ENCODE data around the gene ELK4.

The ELK4 gene

DNA sequence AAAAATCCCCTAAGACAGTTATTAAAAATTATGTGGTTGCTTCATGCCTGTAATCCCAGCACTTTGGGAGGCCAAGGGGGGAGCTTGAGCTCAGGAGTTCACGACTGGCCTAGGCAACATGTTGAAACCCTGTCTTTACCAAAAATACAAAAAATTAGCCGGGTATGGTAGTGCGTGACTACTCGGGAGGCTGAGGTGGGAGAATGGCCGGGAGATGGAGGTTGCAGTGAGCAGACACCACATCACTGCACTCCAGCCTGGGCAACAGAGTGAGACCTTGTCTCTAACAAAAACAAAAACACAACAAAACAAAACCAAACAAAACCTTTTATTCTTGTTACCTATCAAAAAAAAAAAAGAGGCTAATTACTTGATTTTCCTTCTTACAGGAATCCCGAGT, 2.1 kb downstream of the ELK4 start:
- DNase-seq = no peak

DNA sequence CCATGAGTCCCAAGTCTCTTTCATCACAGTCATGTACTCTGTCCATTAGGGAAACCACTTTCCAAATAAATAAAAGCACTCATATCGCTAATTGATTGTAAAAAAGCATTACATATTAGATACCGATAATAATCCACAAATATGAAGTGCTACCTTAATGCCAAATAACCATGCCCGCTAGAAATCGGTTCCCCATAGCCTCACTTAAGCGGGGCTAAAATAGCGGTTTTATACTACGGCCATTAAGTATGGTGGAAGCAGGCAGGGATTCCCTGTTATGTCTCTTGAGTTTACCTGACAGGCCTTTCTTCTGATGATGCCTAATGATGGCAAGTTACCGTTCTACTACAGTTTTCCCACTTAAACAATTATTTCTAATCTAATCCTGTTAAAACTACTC, 3.9 kb downstream of the ELK4 start:
- no peak for DNase-seq

DNA sequence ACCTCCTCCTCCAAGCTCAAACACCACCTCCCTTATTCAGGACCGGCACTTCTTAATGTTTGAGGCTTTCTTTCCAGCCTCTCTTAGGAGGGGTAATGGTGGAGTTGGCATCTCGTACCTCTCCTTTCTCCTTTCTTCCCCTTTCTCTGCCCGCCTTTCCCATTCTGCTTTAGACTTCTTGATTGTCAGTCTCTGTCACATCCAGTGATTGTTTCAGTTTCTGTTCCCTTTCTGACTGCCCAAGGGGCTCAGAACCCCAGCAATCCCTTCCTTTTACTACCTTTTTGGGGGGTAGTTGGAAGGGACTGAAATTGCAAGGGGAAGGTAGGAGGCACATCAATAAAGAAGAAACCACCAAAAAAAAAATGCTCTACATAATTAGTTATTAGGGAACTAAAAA, 5.6 kb downstream of the ELK4 start:
- no peak for DNase-seq

DNA sequence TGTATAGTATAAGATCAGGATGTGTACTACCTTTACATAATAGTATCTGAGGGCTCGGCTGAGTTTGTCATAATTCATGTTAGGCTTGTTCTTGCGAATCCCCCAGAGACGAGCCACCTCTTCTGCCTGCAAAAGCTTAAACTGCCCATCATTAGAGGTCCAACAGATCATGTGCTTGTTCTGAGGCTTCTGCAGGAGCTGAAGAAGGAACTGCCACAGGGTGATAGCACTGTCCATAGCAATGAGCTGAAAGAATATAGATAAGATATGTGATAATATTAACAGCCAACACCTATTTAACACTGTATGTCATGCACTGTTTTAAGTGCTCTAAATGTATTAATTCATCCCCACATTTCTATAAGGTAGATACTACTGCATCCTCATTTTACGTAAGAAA, 8.2 kb downstream of the ELK4 start:
- DNase-seq = no peak

DNA sequence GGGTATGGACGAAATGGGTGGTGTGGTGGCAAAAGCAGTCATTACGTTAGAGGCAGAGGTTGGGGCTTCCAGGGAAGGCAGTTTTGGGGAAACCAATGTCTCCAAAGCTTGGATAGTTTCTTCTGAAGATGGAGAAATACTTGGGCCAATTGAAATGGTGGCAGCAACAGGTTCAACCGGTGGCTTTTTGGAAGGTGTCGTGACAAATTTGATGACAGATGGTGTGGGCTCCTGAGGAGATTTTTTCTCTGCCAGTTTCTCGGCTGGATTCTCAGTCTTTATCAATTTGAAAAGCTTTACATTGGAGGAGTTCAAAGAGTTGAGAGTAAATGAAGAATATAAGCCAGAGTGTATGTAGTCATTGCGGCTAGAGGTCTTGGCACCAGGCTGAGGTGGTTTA, 11.5 kb downstream of the ELK4 start:
- no peak for DNase-seq

DNA sequence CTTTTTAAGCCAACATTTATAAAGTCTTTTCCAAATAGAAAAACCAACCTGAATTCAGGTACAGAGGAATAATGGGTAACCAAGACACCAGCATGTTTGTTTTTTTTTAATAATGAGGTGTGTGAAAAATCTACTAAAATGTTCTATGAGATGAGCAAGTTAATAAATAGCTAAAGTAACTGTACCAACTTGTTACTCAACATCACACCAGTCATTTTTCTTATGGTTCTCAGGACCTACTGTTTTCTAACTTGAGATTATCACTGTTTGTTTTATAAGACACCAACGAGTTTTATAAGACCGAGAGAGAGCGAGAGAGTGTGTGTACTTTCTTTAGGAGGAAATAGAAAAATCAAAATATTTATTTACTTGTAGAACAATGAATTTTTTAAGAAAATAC, 12.4 kb downstream of the ELK4 start:
- no peak for DNase-seq

DNA sequence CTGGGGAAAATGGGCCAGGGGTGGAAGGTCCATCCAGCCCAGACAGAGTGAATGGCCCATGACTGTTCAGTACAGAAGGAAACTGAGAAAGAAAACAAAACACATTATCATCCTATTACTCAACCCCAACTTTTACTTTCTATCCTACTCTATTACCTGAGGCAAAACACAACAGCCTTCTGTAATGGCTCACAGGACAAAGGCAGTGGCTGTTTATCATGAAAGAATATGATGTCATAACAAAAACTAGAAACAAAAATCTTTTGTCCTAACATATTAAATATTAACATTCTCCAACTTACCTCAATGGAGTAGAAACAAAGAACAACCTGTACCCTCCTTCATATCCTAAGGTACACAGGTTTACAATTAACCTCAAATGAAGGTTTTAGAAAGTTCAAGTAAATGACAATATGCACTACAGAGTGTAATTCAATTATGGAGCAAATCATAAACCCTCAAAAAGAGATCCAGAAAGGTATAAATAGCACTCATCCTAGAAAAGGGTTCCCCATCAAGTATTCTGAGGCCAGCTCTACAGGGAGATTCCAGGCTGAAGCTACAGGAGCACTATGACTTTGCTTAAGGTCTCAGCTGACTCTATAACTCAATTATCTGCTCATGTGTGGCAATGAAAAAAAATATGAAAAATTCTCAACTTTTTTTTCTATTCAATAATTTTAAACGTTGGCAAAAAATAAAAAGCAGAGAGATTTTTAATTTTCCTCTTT, 15.1 kb downstream of the ELK4 start:
- DNase-seq = no peak

DNA sequence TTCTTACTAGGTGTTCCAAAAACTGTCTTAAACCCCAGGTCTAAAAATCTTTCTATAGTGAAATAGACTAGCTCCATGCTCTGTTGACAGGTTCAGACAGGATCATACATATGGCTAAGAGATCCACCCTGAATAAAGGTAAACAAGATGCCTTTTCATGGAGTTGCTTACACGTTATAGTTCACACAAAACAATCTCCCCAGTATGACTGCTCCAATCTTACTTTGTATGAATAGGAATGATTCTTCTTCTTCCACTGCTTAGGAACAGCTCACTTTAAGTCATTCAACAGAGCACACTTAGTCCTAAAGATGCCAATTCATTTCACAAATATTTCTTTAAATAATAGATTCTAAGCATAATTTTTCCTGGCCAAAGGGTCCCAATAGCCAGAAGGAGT, 16.0 kb downstream of the ELK4 start:
- no peak for DNase-seq

DNA sequence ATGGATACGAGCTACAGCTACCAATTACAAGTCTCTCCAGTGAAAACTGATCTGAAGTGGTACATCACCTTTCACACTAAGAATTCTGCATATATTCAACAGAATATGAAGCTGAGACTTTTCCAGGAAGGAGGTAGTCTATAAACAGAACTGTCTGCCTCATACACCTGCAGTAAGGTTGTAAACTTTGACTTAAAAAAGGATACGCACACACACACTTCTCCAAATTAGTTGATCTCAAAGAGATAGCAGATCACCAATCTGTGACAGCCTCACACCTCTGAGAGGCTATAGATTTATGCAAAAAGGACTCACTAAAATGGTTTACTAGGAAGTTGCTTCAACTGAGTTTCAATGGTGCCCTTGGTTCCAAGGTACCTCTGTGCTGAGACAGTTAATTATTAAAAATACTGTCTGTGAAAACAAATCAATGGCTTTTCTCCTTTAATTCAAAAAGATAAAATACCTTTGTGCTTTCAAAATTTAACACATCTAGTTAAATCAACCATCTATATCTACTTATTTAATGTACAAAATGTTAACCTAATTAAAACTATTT, 17.9 kb downstream of the ELK4 start:
- no peak for DNase-seq

DNA sequence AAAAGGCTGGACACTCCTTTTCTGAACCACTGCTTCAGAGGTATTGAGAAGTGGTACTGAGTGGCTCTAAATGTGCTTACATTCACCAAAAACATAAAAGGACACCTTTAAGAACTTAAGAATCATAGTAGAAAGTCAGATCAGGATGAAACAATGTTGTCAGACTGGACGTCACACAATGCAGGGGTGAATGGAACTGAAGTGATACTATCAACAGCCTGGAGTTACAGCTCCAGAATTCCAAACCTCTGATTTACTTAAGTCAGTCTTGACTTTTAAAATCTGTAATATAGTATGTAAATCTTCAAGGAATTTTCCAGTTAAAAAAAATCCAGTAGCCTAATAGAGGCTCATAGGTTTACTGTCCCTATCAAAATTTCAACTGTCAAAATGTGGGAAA, 19.3 kb downstream of the ELK4 start:
- no peak for DNase-seq

DNA sequence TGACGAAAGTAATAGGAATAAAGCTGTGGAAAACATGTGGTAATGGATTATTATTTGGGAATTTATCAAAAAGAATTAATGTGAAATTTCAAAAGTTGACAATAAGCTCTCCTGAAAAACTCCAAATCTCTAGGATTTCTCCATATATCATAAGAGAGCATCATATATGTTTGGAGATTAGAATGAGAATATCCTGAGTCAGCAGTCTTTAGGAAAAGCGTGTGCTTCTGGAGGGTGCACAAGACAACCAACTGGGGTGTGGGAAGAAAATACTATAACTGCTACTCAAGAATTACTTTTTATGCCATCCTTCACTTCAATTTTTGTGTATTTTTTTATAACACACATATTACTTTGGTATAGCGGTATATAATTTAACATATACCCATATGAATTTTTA, 19.7 kb downstream of the ELK4 start:
- DNase-seq = no peak

DNA sequence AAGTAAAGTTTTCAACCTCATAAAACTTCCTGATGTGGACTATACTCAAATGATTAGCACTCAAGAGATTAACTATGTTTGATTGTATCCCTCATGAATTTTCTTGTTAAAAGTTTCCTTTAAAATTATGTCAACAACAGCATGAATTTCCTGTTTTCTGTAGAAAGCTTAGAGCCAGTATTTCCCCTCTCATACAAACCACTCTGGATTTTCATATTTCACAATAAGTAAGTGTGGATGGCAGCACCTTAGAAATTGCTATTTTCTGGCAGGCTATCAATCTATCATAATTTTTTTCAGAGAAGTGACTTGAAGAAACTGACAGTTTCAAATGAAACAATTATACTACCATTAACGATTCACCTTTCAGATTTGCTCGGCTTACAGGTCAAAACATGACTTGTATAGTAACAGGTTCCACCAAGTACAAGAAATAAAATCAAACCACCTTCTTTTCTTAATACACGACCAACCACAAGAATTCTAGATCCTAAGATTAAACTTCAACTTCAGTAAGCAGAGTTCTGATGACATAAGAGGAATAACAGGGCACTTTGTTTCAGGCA, 20.8 kb downstream of the ELK4 start:
- no peak for DNase-seq

DNA sequence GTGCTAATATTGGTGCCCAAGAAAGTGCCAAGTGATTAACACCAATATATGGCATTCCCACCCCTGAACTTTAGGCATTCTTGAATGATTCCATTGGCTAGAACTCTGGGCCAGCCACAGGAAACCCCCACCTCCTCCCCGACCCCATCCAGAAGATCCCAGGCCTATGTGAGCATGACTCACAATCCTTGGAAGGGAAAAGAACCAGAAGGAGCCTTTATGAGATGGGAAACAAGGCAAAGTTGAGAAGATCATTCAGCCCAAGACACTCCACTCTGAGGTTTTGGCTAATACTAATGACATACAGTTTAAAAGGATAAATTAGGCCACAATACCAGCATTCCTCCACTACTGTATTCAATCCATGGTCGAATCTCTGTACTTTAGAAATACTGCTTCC, 21.8 kb downstream of the ELK4 start:
- peak; percentile 62 for DNase-seq

DNA sequence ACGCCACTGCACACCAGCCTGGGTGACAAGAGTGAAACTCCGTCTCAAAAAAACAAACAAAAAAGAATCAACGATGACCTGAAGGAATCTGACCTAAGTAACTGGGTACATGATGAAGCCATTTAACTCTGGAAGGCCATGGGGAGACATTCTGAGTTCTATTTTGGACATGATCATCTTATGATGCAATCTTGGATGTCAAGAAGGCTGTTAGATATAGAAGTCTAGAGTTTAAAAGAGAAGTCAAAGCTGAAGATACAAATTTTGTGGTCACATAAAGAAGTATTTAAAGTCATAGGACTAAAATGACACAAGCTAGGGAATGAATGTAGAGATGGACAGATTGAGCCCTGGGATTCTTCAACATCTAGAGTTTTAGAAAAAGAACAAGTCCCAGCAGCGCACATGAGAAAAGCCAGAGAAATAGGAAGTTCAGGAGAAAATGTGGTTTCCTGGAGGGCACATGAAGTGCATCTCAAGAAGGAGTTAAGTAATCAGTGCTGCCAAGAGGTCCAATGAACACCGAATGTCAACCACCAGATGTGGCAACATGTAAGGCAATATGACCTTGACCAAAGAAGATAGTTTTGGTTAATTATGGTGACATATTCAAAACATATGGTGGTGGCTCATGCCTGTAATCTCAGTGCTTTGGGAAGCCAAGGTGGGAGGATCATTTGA, 26.8 kb downstream of the ELK4 start:
- DNase-seq = no peak

DNA sequence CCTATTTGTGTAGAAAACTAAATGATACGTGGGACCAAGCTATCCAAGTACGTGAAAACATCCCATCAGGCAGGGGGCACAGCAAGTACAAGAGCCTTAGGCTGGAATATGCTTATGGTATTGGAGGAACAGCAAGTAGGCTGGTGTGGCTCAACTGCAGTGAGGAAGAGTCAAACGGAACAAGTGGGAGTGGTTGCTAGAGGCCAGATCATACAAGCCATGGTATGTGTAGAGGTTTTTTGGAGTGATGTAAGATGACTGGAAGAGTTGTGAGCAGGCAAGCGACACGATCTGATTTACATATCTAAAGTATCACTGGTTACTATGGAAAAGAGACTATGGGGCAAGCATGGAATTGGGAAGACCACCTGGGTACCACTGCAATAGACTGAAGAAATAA, 27.8 kb downstream of the ELK4 start:
- no peak for DNase-seq

DNA sequence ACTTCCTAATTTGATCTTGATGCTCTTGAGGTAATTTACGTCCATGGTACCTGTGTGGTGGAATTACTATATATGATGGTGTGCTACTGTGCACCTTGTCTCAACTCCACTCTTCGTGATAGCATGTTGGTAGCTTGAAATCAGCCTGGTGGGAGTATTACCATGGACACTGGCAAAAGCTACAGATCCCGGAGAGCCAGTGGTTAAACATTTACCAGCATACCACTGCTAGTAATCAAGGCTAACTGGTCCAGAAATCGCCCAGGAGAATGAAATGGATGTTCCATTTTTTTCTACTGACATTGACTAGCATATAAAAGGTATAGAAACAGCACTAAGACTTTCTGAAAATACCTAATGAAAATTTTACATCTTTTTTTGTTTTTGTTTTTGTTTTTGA, 30.6 kb downstream of the ELK4 start:
- DNase-seq = no peak

DNA sequence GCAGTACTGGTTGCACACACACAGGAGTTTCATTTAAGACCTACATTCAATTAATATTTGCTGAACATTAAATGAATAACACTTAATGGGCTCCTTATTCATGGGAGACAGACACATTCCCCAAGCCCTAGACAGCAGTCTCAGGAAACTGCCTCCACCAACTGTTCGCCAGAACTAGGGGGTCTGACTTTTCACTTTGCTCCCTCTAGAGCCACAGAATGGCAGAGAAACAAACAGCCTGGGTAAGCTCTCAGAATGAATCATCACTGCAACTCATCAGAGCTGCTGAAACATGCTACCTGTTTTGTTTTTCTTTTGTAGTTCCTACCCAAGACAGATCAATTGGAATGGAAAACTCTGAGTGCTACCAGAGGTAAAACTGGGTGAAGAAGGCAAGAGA, 31.7 kb downstream of the ELK4 start:
- DNase-seq = peak; percentile 46

DNA sequence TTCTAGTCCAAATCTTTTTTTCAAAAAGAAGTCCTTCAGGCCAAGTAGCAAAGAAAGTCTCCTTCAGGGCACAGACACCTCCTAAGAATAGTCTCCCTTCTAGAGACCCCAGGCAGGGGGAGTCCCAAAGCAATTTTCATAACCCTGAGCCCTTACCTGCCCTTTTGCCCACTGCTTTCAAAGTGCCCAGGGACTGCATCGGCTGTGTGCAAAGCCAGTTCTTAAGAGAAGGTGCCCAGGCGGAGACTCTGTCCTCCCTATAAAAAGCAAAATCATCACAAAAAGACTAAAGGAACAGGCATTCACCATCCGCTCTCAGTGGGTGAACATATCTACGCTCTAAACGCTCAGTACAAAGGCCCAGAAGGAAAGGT, 32.2 kb downstream of the ELK4 start:
- no peak for DNase-seq

DNA sequence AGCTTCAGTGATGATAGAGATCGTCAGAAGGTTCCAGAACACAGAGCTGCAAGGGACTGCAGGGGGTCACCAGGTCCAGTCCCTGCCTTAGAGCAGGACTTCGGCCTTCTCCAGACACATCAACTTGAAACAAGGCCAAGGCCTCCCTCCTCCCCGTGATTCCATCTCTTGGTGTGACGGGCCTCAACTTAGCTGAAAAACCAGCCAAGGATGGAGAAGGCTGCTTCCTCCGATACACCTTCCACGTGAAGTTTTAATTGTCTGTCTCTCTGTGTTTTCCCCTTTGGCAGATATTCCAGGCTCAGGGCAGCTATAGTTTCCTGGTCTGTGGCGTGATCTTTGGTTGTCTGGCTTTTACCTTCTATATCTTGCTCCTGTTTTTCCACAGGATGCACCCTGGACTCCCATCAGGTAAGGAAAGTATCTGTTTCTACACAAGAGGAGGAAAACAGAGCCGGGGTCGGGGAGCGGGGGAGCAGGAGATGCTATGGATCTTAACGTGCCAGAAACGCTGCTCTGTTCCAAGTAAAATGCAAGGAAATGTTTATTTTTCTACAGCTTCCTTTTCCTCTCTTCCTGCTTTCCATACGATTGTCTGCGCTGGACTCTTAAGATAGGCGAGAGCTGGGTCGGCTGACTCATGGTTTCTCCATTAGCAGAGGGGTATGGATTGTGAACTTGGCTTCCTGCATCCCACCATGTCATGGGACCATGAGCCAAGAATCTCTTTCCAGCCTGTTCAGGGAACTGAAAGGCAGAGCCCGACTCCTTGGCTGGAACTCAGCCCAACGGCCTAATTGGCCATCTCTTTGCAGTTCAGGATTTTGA, 32.8 kb downstream of the ELK4 start:
- DNase-seq = peak; percentile 77

DNA sequence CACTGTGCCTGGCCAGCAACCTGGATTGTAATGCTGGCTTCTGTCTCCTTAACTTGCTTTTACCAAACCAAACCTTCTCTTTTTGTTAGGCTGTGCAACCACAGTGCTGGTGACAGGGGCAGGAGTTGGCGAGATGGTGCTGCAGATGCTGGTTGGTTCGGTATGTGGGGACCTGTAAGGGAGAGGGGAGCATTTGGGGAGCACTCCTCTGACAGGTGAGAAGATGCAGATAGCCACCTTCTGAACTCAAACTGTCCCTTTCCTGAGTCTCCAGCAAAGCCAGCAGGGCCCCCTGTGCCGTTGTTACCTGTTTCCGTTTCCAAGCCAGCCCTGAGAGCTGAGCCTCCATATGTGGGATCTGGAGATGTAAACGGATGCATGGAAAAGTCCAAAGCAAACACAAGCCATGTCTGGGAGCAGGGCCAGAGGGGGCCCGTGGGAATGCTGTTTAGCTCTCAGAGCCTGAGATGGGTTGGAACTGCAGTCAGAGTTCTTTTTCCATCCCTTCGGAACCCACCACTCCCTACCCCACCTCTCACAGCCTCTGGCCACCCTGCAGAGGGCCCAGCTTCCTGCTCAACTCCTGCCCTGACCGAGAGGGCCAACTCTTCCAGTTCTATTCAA, 34.0 kb downstream of the ELK4 start:
- DNase-seq = no peak

DNA sequence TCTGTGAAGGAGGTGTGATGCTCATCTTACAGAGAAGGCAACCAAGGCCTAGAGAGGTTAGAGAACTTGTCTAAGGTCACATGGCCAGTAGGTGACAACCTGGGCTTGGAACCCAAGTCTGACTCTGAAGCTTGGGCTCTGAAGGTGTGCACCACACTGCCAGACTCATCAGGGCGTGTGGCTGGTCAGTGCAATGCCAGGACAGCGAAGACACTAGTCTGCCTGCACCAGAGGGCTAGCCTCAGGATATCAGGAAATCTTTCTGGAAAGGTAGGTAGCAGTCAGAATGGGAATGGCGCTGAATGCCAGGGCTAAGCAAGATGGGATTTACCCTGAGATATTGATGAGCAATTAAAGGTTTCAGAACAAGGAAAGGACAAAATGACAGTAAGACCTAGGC, 34.9 kb downstream of the ELK4 start:
- no peak for DNase-seq

DNA sequence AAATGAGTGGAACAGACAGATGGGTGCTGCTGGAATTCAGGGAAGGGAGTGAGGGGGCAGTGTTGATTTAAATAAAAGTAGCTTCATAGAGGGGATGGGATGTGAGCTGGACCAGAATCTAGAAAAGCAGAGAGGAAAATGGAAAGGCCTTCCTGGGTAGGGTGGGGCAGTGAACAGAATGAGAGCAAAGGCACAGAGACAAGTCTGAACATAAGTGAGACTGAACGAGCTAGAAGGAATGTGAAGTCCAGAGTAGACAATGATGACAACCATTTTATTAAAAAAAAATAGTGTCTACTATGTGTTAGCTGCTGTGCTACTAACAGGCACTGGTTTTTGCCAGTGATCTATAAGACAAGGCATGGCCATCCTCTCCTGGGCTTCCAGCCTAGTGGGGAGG, 36.0 kb downstream of the ELK4 start:
- no peak for DNase-seq

DNA sequence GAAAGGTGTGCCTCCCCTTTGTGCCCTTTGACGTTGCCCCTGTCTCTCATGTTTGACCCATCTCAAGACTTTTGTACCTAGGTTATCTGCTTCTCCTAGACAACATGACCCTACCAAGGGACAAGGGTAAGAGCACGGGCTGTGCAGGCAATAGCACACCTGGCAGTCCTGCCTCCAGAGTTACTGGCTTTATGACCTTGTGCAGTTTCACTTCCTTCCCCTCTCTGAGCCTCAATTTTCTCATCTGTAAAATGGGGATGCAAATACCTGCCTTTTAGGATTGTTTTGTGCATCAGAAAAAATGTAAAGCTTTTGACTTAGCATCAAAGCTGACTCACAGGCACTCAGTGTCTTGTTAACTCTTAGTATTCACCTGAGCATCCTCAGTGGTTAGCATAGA, 36.4 kb downstream of the ELK4 start:
- DNase-seq = no peak

All from EL (cell line).